ENCODE results near the gene LHPP.

GRCh38 chr10:124451276-124451675 is 10.3 kb upstream of the LHPP start:
- TF ChIP-seq POLR2A (IDR thresholded peaks at IDR 0.05; ENCODE audit: low read depth, low read length), result no peak
- no peak for TF ChIP-seq SPI1 (IDR thresholded peaks at IDR 0.05; ENCODE audit: low read depth, low read length)
